K562 (cell line): ENCODE measurements around the gene CDC42EP2.

Experiments
- POLR2A ChIP-seq: fragments of 450-650 bp; conservative IDR thresholded peaks from 2 replicates; pipeline ENCODE4 v1.6.1; 2016
- REST ChIP-seq, 2 experiments: fragments of 450-650 bp; formaldehyde crosslinking in 1 of 2; IDR thresholded peaks; 2 replicates each; pipeline versions ENCODE4 v1.4.0 to v1.6.1; 2014 to 2020; ENCODE audit warnings: mild to moderate bottlenecking in 2 of 2, borderline replicate concordance in 1 of 2, low read depth in 1 of 2
- YY1 ChIP-seq, 3 experiments: IDR thresholded peaks; 2 replicates each; pipeline ENCODE4 v1.6.1; 2011; ENCODE audit warnings: low read length in 2 of 3, mild to moderate bottlenecking in 2 of 3, moderate library complexity in 2 of 3, borderline replicate concordance in 1 of 3, control low read depth in 1 of 3, low read depth in 1 of 3; ENCODE audit not compliant: insufficient read depth in 3 of 3, insufficient replicate concordance in 2 of 3, control insufficient read depth in 1 of 3, insufficient read length in 1 of 3; ENCODE audit errors: extremely low read depth in 1 of 3
- TF ChIP-seq, protein P1 (sequence below): fragments of 450-650 bp; IDR thresholded peaks from 2 replicates; pipeline ENCODE4 v1.6.1; 2016; ENCODE audit warnings: antibody characterized with exemption

GRCh38 chr11:65357856-65358356 is 43.2 kb downstream of the CDC42EP2 start:
- TF ChIP-seq YY1 (IDR thresholded peaks at IDR 0.05; ENCODE audit: borderline replicate concordance in 1 of 3, control insufficient read depth in 1 of 3, extremely low read depth in 1 of 3, insufficient read depth in 3 of 3, insufficient read length in 1 of 3, insufficient replicate concordance in 2 of 3, low read depth in 1 of 3, low read length in 2 of 3) (no peak), POLR2A (no peak), REST (IDR thresholded peaks at IDR 0.05; ENCODE audit: borderline replicate concordance) (no peak), REST (CRISPR knock-in tag; IDR thresholded peaks at IDR 0.05; ENCODE audit: low read depth) (no peak)
- TF ChIP-seq, protein P1, sequence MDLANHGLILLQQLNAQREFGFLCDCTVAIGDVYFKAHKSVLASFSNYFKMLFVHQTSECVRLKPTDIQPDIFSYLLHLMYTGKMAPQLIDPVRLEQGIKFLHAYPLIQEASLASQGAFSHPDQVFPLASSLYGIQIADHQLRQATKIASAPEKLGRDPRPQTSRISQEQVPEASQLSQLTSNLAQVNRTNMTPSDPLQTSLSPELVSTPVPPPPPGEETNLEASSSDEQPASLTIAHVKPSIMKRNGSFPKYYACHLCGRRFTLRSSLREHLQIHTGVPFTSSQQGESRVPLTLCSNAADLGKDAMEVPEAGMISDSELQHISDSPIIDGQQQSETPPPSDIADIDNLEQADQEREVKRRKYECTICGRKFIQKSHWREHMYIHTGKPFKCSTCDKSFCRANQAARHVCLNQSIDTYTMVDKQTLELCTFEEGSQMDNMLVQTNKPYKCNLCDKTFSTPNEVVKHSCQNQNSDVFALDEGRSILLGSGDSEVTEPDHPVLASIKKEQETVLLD: no peak
